ENCODE data around the gene SLC35D1.

DNA sequence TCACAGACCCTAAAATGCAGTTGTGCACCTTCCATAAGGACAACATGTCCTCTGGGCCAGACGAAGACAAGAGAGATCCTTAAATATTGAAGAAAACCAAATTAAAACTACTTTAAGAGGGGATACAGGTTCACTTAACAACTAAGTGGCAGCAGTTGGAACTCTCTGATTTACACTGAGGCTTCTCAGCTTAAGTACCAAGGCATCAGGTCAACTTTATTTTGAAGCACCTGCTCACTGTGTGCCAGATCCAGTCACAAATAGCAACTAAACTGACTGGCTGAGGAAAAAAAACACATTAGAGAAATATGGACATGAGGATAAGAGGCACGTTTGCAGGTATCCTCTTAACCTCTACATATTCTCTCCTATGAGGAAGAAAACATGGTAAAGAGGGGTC, 33.2 kb downstream of the SLC35D1 start:
- TF ChIP-seq POLR2AphosphoS5 (IDR thresholded peaks at IDR 0.05) (no peak), EP300 (IDR thresholded peaks at IDR 0.05) (no peak)
- TF ChIP-seq, protein P1, sequence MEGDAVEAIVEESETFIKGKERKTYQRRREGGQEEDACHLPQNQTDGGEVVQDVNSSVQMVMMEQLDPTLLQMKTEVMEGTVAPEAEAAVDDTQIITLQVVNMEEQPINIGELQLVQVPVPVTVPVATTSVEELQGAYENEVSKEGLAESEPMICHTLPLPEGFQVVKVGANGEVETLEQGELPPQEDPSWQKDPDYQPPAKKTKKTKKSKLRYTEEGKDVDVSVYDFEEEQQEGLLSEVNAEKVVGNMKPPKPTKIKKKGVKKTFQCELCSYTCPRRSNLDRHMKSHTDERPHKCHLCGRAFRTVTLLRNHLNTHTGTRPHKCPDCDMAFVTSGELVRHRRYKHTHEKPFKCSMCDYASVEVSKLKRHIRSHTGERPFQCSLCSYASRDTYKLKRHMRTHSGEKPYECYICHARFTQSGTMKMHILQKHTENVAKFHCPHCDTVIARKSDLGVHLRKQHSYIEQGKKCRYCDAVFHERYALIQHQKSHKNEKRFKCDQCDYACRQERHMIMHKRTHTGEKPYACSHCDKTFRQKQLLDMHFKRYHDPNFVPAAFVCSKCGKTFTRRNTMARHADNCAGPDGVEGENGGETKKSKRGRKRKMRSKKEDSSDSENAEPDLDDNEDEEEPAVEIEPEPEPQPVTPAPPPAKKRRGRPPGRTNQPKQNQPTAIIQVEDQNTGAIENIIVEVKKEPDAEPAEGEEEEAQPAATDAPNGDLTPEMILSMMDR (IDR thresholded peaks at IDR 0.05) = no peak

Data from esophagus muscularis mucosa (tissue), 4 donors.